Type B pancreatic cell (in vitro differentiated cells): ENCODE measurements around the gene MATCAP1. TPM values are rescaled to one million over a fixed set of nuclear protein-coding genes. Genes with fewer than 3 reads are reported as not detected.
A peak's percentile ranks its signal among the peaks of the same experiment; 100 is the strongest.

ENCODE experiments used
- DNase-seq: peaks from one replicate; pipeline ENCODE4 v3.0.0; 2021; ENCODE audit warnings: mixed read lengths; ENCODE audit not compliant: unreplicated experiment; ENCODE audit errors: extremely low spot score
- H3K27ac Mint-ChIP-seq: 2 replicates; pipeline ENCODE4 v1.8.0; 2021; ENCODE audit warnings: mild to moderate bottlenecking, mixed read lengths
- H3K27me3 Mint-ChIP-seq: 2 replicates; pipeline ENCODE4 v1.8.0; 2021; ENCODE audit warnings: mixed read lengths
- H3K36me3 Mint-ChIP-seq: 2 replicates; pipeline ENCODE4 v1.8.0; 2021; ENCODE audit warnings: mixed read lengths
- H3K4me1 Mint-ChIP-seq: one replicate; pipeline ENCODE4 v1.8.0; 2021; ENCODE audit warnings: mixed read lengths; ENCODE audit not compliant: unreplicated experiment
- H3K4me3 Mint-ChIP-seq: 2 replicates; pipeline ENCODE4 v1.8.0; 2021; ENCODE audit warnings: mild to moderate bottlenecking, mixed read lengths
- H3K9me3 Mint-ChIP-seq: 2 replicates; pipeline ENCODE4 v1.8.0; 2021; ENCODE audit warnings: mixed read lengths
- CTCF ChIP-seq: fragments of 200-600 bp; sonication (generic); conservative IDR thresholded peaks from 2 replicates; pipeline ENCODE4 v1.5.0; 2021; ENCODE audit warnings: antibody characterized with exemption, mild to moderate bottlenecking
- microRNA-seq: library from miRNA; unstranded; fragments of <30 nt; microRNA quantifications from one replicate; pipeline ENCODE4, GENCODE V29; 2020
- total RNA-seq: library from RNA; stranded (reverse); gene quantifications from 2 replicates; pipeline ENCODE4 v1.2.1, GENCODE V29; 2021; ENCODE audit warnings: low replicate concordance

MATCAP1 gene
- total RNA-seq, 1 donor from 2014 or later: 77.8 TPM

- DNase-seq: no peak
- Mint-ChIP-seq H3K4me3 (no peak overlapping the region), H3K9me3 (no peaks in the 10 kb centered on the region)
Measured at GRCh38 chr16:67128887-67129286, 54.9 kb downstream of the MATCAP1 start.

DNA sequence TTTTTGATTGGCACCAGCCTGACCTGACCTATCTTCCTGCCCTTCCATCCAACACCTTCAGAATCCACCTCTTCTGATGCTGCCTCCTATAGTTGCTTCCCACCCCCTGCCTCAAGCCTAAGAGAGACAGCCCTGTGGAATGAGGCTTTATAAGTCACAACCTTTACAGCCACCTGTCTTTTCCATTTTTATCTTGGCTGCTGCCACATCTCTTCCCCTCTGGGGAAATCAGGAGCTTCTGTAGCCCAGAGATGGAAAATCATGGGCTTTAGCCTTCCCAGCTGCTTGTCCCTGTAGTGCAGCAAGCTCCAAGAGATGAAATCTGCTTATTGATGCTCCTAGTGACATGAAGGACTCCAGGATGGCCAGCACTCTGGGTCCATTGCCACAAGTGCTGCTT lies 55.3 kb downstream of the MATCAP1 start:
- no peak overlapping the region for H3K27ac Mint-ChIP-seq
- H3K9me3 Mint-ChIP-seq: no peaks in the 10 kb centered on the region
- H3K27me3 Mint-ChIP-seq: no peaks in the 10 kb centered on the region
- H3K36me3 Mint-ChIP-seq: peaks cover 18% of the 10 kb centered on the region
- H3K4me3 Mint-ChIP-seq: no peak overlapping the region
- no peak for TF ChIP-seq CTCF
- no peaks in the 10 kb centered on the region for H3K4me1 Mint-ChIP-seq
- DNase-seq: no peak

More at GRCh38 chr16:67128887-67129286, 54.9 kb downstream of the MATCAP1 start:
- no peaks in the 10 kb centered on the region for H3K4me1 Mint-ChIP-seq
- TF ChIP-seq CTCF: no peak
- no peak overlapping the region for H3K27ac Mint-ChIP-seq
- peaks cover 13% of the 10 kb centered on the region for H3K36me3 Mint-ChIP-seq
- H3K27me3 Mint-ChIP-seq: no peaks in the 10 kb centered on the region

Small RNA genes within 50 kb of the gene (microRNA-seq; reads per million reads assigned to microRNA genes)
- gene MIR328: 82.9 reads per million, percentile 61 among the genes with 10 or more reads in this experiment

Other genes starting within 250 kb of the MATCAP1 start
- 71.3 and 74.2 TPM in 2 replicates for gene CIAO2B, start 249.6 kb downstream of the MATCAP1 start, total RNA-seq
- 44.9 and 54.1 TPM in 2 replicates for gene CES2, start 248.4 kb downstream of the MATCAP1 start, total RNA-seq
- 0.48 and 1.1 TPM in 2 replicates for gene CES3, start 222.7 kb downstream of the MATCAP1 start, total RNA-seq
- gene CES4A, start 195.4 kb downstream of the MATCAP1 start, total RNA-seq: 11.5 and 13.9 TPM in 2 replicates
- 48.8 and 77.1 TPM in 2 replicates for gene CBFB, start 154.8 kb downstream of the MATCAP1 start, total RNA-seq
- 22.8 and 26.8 TPM in 2 replicates for gene PHAF1, start 74.0 kb downstream of the MATCAP1 start, total RNA-seq
- 9.7 and 11.0 TPM in 2 replicates for gene B3GNT9, start 33.0 kb downstream of the MATCAP1 start, total RNA-seq
- gene TRADD, start 24.1 kb downstream of the MATCAP1 start, total RNA-seq: 6.2 and 14.8 TPM in 2 replicates
- gene FBXL8, start 24.0 kb downstream of the MATCAP1 start, total RNA-seq: 4.5 and 9.2 TPM in 2 replicates
- gene HSF4, start 19.2 kb downstream of the MATCAP1 start, total RNA-seq: 10.4 and 11.1 TPM in 2 replicates
- gene NOL3, start 13.4 kb downstream of the MATCAP1 start, total RNA-seq: 8.4 and 17.5 TPM in 2 replicates
- 0.41 and 0.86 TPM in 2 replicates for gene EXOC3L1, start 6.2 kb upstream of the MATCAP1 start, total RNA-seq
- gene E2F4, start 8.2 kb upstream of the MATCAP1 start, total RNA-seq: 68.8 and 84.5 TPM in 2 replicates
- 9.6 and 19.8 TPM in 2 replicates for gene ELMO3, start 15.2 kb upstream of the MATCAP1 start, total RNA-seq
- 49.2 and 64.4 TPM in 2 replicates for gene TMEM208, start 43.2 kb upstream of the MATCAP1 start, total RNA-seq
- gene FHOD1, start 63.5 kb upstream of the MATCAP1 start, total RNA-seq: 15.2 and 34.7 TPM in 2 replicates
- gene SLC9A5, start 65.0 kb upstream of the MATCAP1 start, total RNA-seq: 1.0 and 4.4 TPM in 2 replicates
- 2.9 and 3.8 TPM in 2 replicates for gene PLEKHG4, start 95.6 kb upstream of the MATCAP1 start, total RNA-seq
- 0.56 TPM in 1 of 2 replicates, not detected in the other for gene KCTD19, start 142.8 kb upstream of the MATCAP1 start, total RNA-seq
- 0.38 and 1.1 TPM in 2 replicates for gene LRRC36, start 142.9 kb upstream of the MATCAP1 start, total RNA-seq
- 39.3 and 44.5 TPM in 2 replicates for gene TPPP3, start 209.5 kb upstream of the MATCAP1 start, total RNA-seq
- 10.1 and 11.3 TPM in 2 replicates for gene ZDHHC1, start 232.5 kb upstream of the MATCAP1 start, total RNA-seq
- gene HSD11B2, start 247.2 kb upstream of the MATCAP1 start, total RNA-seq: 5.4 and 8.5 TPM in 2 replicates